ENCODE results near the gene NMD3. TPM values are rescaled to one million over a fixed set of nuclear protein-coding genes. Genes with fewer than 3 reads are reported as not detected.
A peak's percentile ranks its signal among the peaks of the same experiment; 100 is the strongest.

Gene NMD3
- total RNA-seq, 1 donor from 2014 or later = 46.6 TPM

DNA sequence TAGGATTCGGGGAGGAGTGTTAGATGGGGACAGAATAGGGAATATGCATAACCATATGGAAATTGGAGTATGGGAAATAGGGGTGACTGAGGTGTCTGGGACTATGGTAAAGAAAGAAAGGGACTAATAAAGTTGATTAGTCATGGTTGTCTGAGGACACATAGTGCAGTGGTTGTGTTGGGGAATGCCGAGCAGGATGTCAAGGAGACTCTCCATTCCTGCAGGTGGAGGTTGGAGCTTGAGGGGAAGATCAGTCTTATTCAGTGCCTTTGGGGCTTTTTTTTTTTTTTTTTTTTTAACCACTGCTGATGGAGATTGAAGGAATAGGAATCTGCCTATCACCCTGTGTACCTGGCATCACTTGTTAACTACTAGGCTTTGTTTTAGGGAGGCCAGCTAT lies 10.8 kb downstream of the NMD3 start:
- Mint-ChIP-seq H3K27ac (no peak overlapping the region), H3K36me3 (ENCODE audit: insufficient read depth) (peaks cover 6% of the 10 kb centered on the region), H3K4me3 (ENCODE audit: low read depth) (no peak overlapping the region), H3K27me3 (no peaks in the 10 kb centered on the region), H3K9me3 (ENCODE audit: low read depth) (no peaks in the 10 kb centered on the region), H3K4me1 (ENCODE audit: low read depth) (no peaks in the 10 kb centered on the region)
- TF ChIP-seq CTCF (IDR thresholded peaks at IDR 0.05; ENCODE audit: unreplicated experiment) = no peak
- DNase-seq (ENCODE audit: low spot score, unreplicated experiment) = no peak

DNA sequence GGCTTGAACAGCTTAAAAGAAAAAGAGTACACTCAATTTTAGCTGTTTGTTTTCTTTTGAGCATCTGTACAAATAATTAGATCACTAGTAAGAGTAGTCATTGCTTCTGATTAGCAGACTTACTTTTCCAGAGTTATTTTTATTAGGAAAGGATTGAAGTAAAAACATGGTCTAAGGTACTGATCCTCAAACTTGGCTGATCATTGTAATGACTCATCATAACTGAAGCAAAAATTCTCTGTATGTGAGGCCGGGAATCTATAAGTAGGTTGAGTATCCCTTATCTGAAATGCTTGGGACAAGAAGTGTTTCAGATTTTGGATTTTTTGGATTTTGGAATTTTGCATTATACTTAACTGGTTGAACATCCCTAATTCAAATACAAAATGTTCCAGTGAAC lies 12.4 kb downstream of the NMD3 start:
- Mint-ChIP-seq H3K36me3 (ENCODE audit: insufficient read depth) (peaks cover 13% of the 10 kb centered on the region), H3K4me3 (ENCODE audit: low read depth) (no peak overlapping the region), H3K9me3 (ENCODE audit: low read depth) (no peaks in the 10 kb centered on the region), H3K27me3 (no peaks in the 10 kb centered on the region), H3K27ac (no peak overlapping the region), H3K4me1 (ENCODE audit: low read depth) (no peaks in the 10 kb centered on the region)
- no peak for TF ChIP-seq CTCF (IDR thresholded peaks at IDR 0.05; ENCODE audit: unreplicated experiment)
- DNase-seq (ENCODE audit: low spot score, unreplicated experiment) = no peak

GRCh38 chr3:161236240-161236639 lies 15.1 kb downstream of the NMD3 start:
- H3K27ac Mint-ChIP-seq = no peak overlapping the region
- no peaks in the 10 kb centered on the region for H3K4me1 Mint-ChIP-seq (ENCODE audit: low read depth)

DNA sequence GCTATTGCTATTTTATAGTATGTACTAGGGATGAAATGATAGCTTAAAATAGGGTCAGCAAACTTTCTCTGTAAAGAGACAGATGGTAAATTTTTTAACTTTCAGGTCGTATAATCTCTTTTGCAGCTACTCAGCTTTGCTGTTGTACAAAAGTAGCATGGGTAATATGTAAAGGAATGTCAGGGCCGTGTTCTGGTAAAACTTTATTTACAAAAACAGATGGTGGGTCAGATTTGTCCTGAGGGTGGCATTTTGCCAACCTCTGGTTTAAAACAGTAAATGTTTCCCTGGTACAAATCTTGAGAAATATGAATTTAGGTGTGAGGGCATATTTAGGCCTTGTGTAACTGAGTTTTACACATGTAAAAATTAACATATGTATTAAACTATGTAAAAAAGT lies 18.6 kb downstream of the NMD3 start:
- Mint-ChIP-seq H3K36me3 (ENCODE audit: insufficient read depth) (peaks cover 17% of the 10 kb centered on the region), H3K27me3 (no peaks in the 10 kb centered on the region), H3K4me3 (ENCODE audit: low read depth) (no peak overlapping the region), H3K4me1 (ENCODE audit: low read depth) (no peaks in the 10 kb centered on the region), H3K9me3 (ENCODE audit: low read depth) (no peaks in the 10 kb centered on the region), H3K27ac (no peak overlapping the region)
- no peak for TF ChIP-seq CTCF (IDR thresholded peaks at IDR 0.05; ENCODE audit: unreplicated experiment)
- no peak for DNase-seq (ENCODE audit: low spot score, unreplicated experiment)

More at GRCh38 chr3:161236240-161236639, 15.1 kb downstream of the NMD3 start:
- H3K27me3 Mint-ChIP-seq = no peaks in the 10 kb centered on the region
- TF ChIP-seq CTCF (IDR thresholded peaks at IDR 0.05; ENCODE audit: unreplicated experiment) = no peak
- no peak overlapping the region for H3K4me3 Mint-ChIP-seq (ENCODE audit: low read depth)
- H3K9me3 Mint-ChIP-seq (ENCODE audit: low read depth) = no peaks in the 10 kb centered on the region
- DNase-seq (ENCODE audit: low spot score, unreplicated experiment) = no peak
- peaks cover 14% of the 10 kb centered on the region for H3K36me3 Mint-ChIP-seq (ENCODE audit: insufficient read depth)

- Mint-ChIP-seq H3K36me3 (ENCODE audit: insufficient read depth) (peaks cover 18% of the 10 kb centered on the region), H3K27me3 (no peaks in the 10 kb centered on the region), H3K4me1 (ENCODE audit: low read depth) (peaks cover 8% of the 10 kb centered on the region), H3K4me3 (ENCODE audit: low read depth) (no peak overlapping the region), H3K27ac (peak overlapping the region; percentile 8), H3K9me3 (ENCODE audit: low read depth) (no peaks in the 10 kb centered on the region)
- DNase-seq (ENCODE audit: low spot score, unreplicated experiment) = no peak
- no peak for TF ChIP-seq CTCF (IDR thresholded peaks at IDR 0.05; ENCODE audit: unreplicated experiment)
These were observed 23.4 kb downstream of the NMD3 start for GRCh38 chr3:161244538-161244937.
